Mesendoderm (in vitro differentiated cells): ENCODE measurements around the gene ITGB7.
"Not testable (repeated sequence)": the region's sequence is repeated elsewhere in the genome, so short reads cannot be mapped to it uniquely, and the experiment has no call there.

Experiments
- DNase-seq: peaks from one replicate; pipeline ENCODE4 v3.0.0; 2013
- H2AK5ac ChIP-seq: 2 replicates; pipeline ENCODE4 v1.6.1; 2013; ENCODE audit warnings: low read length, inconsistent platforms
- H2BK120ac ChIP-seq: 2 replicates; pipeline ENCODE4 v1.6.1; 2013; ENCODE audit warnings: low read depth, mild to moderate bottlenecking, low read length, moderate library complexity, mixed read lengths
- H2BK15ac ChIP-seq: replicated peaks from 2 replicates; pipeline ENCODE4 v1.6.1; 2013; ENCODE audit warnings: low read depth, mild to moderate bottlenecking, moderate library complexity
- H2BK5ac ChIP-seq: 2 replicates; pipeline ENCODE4 v1.6.1; 2013; ENCODE audit warnings: low read length, inconsistent platforms
- H3K18ac ChIP-seq: 2 replicates; pipeline ENCODE4 v1.6.1; 2013; ENCODE audit warnings: mild to moderate bottlenecking, low read length, mixed read lengths
- H3K23ac ChIP-seq: one replicate; pipeline ENCODE4 v1.6.1; 2013; ENCODE audit warnings: low read length
- H3K27ac ChIP-seq: 2 replicates; pipeline ENCODE4 v1.5.1; 2013; ENCODE audit warnings: low read depth, mild to moderate bottlenecking, inconsistent platforms, low read length, moderate library complexity
- H3K27me3 ChIP-seq: 2 replicates; pipeline ENCODE4 v1.6.1; 2013; ENCODE audit warnings: low read length, control low read depth, mild to moderate bottlenecking, inconsistent platforms; ENCODE audit not compliant: insufficient read depth, poor library complexity
- H3K36me3 ChIP-seq: 2 replicates; pipeline ENCODE4 v1.6.1; 2013; ENCODE audit warnings: low read length, inconsistent platforms; ENCODE audit not compliant: control insufficient read depth, insufficient read depth
- H3K4ac ChIP-seq: one replicate; pipeline ENCODE4 v1.6.1; 2013; ENCODE audit warnings: low read depth, mild to moderate bottlenecking, low read length, moderate library complexity
- H3K4me1 ChIP-seq: 2 replicates; pipeline ENCODE4 v1.6.1; 2013; ENCODE audit warnings: low read depth, low read length, inconsistent platforms; ENCODE audit not compliant: control insufficient read depth
- H3K4me2 ChIP-seq: 2 replicates; pipeline ENCODE4 v1.6.1; 2013; ENCODE audit warnings: low read length
- H3K4me3 ChIP-seq: 2 replicates; pipeline ENCODE4 v1.5.1; 2013; ENCODE audit warnings: mild to moderate bottlenecking, low read length
- H3K56ac ChIP-seq: one replicate; pipeline ENCODE4 v1.6.1; 2013; ENCODE audit warnings: low read length
- H3K79me1 ChIP-seq: 2 replicates; pipeline ENCODE4 v1.6.1; 2013; ENCODE audit warnings: low read length, inconsistent platforms
- H3K79me2 ChIP-seq: 2 replicates; pipeline ENCODE4 v1.6.1; 2013; ENCODE audit warnings: mild to moderate bottlenecking, low read length; ENCODE audit not compliant: control insufficient read depth, insufficient read depth
- H3K9ac ChIP-seq: 2 replicates; pipeline ENCODE4 v1.6.1; 2013; ENCODE audit warnings: low read length, inconsistent platforms
- H4K5ac ChIP-seq: one replicate; pipeline ENCODE4 v1.6.1; 2013; ENCODE audit warnings: low read length
- H4K8ac ChIP-seq: one replicate; pipeline ENCODE4 v1.6.1; 2013; ENCODE audit warnings: low read depth, mild to moderate bottlenecking, control low read depth, low read length, moderate library complexity
- WGBS: extraction: QIAGEN DNeasy Blood & Tissue Kit; methylation state at CpG from one replicate; pipeline ENCODE4 v1.1.7; 2013; ENCODE audit warnings: low lambda C conversion rate, missing lambda C conversion rate; ENCODE audit not compliant: insufficient coverage; ENCODE audit errors: extremely low coverage; 5-methylcytosine and 5-hydroxymethylcytosine counted together

ITGB7 gene

DNA sequence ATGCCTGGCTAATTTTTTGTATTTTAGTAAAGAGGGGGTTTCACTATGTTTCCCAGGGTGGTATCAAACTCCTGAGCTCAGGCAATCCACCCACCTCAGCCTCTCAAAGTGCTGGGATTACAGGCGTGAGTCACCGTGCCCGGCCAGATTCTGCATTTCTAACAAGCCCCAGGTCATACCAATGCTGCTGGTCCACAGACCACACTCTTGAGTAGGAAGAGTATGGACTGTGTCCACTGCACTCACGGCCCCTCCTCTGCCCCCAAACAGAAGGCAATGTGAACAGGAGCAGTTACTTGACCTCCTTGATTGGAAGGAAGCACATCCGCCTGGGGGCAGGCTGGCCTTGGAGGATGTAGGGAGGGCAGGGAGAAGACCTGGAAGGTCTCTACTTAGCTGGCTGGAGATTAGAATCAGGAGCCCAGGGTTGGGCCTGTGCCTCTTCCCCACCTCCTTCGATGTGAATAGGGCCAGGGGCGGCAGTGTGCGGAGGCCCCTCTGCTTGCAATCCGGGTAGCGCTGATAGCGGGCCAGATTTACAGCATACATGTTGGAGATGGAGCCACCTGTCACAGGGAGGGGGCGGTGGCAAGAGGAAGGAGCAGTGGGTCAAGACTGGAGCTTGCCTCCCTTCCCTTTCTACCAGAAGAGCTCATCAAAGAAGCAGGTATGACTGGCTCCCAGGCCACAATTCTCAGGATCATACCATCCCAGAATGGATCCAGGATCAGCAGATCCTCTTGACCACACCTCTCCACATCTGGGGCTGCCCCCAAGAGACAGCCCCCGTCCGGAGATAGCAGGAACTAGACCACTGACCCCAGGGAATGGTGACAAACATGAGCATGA, 36.0 kb downstream of the ITGB7 start:
- H3K4me2 ChIP-seq: no peak overlapping the region
- H3K18ac ChIP-seq: no peak overlapping the region
- H3K23ac ChIP-seq: no peak overlapping the region
- H3K4ac ChIP-seq: no peak overlapping the region
- H3K9ac ChIP-seq: no peak overlapping the region
- H4K8ac ChIP-seq: no peak overlapping the region
- no peaks in the 10 kb centered on the region for H3K27me3 ChIP-seq
- no peak for DNase-seq
- WGBS: no CpG with 5 or more reads among the region's 14 CpGs
- H3K36me3 ChIP-seq: no peaks in the 10 kb centered on the region
- H2BK5ac ChIP-seq: no peak overlapping the region
- no peak overlapping the region for H3K27ac ChIP-seq
- no peak overlapping the region for H3K4me3 ChIP-seq
- H4K5ac ChIP-seq: no peak overlapping the region
- no peak overlapping the region for H2BK120ac ChIP-seq
- H2BK15ac ChIP-seq: no peak overlapping the region
- no peaks in the 10 kb centered on the region for H3K79me1 ChIP-seq
- peaks cover 12% of the 10 kb centered on the region for H3K4me1 ChIP-seq
- H3K79me2 ChIP-seq: no peaks in the 10 kb centered on the region
- H3K56ac ChIP-seq: no peak overlapping the region
- no peak overlapping the region for H2AK5ac ChIP-seq

DNA sequence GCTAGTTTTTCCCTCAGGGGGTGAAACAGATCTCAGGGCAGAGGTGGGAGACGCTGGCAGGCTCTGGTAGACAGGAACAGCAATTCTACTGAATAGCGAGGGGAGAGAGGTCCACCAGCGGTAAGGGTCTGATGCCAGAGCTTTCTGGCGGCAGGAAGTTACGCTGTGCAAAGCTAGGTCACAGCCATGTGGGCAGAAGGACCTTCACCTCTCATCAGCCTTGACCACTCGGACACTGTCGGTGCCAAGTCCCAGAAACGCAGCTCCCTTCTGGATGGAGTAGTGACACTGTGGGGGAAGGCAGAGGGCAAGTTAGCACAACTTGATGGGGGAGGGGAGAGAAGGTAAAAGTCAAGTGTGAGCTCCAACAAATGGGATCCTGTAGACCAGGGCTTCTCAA, 36.8 kb downstream of the ITGB7 start:
- WGBS: no CpG with 5 or more reads among the region's 8 CpGs

DNA sequence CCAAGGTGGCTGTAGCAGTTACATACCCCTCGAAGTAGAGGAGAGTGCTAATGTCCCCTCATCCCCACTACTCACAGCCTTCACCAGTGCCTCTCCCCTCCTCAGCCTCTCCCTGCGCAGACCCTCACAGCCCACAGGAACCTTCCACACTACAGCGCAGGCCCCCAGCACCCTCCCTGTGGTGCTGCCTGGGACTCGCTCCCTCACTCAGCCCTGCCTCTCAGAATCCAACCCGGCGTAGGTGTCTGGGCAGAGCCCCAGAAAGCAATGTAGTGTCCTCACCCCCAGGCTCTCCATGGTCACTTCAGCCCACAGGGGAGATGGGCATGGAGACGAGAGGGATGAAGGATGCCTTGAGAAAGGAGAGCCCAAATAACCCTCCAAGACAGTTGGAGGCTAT, 37.4 kb downstream of the ITGB7 start:
- H3K27ac ChIP-seq: no peak overlapping the region
- no peak overlapping the region for H4K8ac ChIP-seq
- H3K56ac ChIP-seq: peak overlapping the region; percentile 34
- H3K4me3 ChIP-seq: no peak overlapping the region
- no peaks in the 10 kb centered on the region for H3K79me2 ChIP-seq
- H3K27me3 ChIP-seq: no peaks in the 10 kb centered on the region
- no peak overlapping the region for H3K18ac ChIP-seq
- H3K9ac ChIP-seq: no peak overlapping the region
- no CpG with 5 or more reads among the region's 7 CpGs for WGBS
- H2BK5ac ChIP-seq: no peak overlapping the region
- no peak overlapping the region for H3K4ac ChIP-seq
- no peaks in the 10 kb centered on the region for H3K79me1 ChIP-seq
- H2BK120ac ChIP-seq: no peak overlapping the region
- no peak overlapping the region for H3K23ac ChIP-seq
- no peak overlapping the region for H4K5ac ChIP-seq
- no peak overlapping the region for H3K4me2 ChIP-seq
- H2AK5ac ChIP-seq: no peak overlapping the region
- no peak overlapping the region for H2BK15ac ChIP-seq
- H3K4me1 ChIP-seq: peaks cover 5% of the 10 kb centered on the region
- DNase-seq: no peak
- no peaks in the 10 kb centered on the region for H3K36me3 ChIP-seq

More for the DNA sequence above, 36.8 kb downstream of the ITGB7 start:
- Histone ChIP-seq H3K27ac (no peak overlapping the region), H3K23ac (no peak overlapping the region), H3K4me3 (no peak overlapping the region), H3K4me2 (no peak overlapping the region), H2BK5ac (no peak overlapping the region), H3K56ac (peak overlapping the region; percentile 60), H3K27me3 (no peaks in the 10 kb centered on the region), H2BK120ac (no peak overlapping the region), H3K9ac (no peak overlapping the region), H4K5ac (no peak overlapping the region), H3K79me1 (no peaks in the 10 kb centered on the region), H3K18ac (no peak overlapping the region), H3K4ac (no peak overlapping the region), H3K36me3 (no peaks in the 10 kb centered on the region), H4K8ac (no peak overlapping the region), H3K4me1 (peaks cover 8% of the 10 kb centered on the region), H2BK15ac (no peak overlapping the region), H2AK5ac (no peak overlapping the region), H3K79me2 (no peaks in the 10 kb centered on the region)
- DNase-seq: no peak

DNA sequence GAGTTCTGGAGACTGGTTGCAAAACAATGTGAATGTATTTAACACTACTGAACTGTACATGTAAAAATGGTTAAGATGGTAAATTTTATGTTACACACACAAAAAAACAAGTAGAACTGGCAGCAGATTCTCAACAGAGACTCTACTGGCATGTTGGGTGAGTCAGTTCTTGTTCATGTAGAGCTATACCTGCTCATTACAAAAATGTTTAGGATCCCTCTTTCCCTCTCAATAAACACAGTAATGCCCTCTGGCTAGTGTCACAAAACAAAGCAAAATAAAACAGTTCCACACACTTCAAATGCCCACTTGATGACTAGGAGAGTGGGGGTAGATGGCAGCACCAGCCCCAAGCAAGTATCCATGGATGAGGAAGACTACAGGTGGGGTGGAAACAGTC, 40.2 kb downstream of the ITGB7 start:
- H2BK15ac ChIP-seq: no peak overlapping the region
- H3K18ac ChIP-seq: no peak overlapping the region
- no peak overlapping the region for H3K4me2 ChIP-seq
- no peak overlapping the region for H2BK120ac ChIP-seq
- no peaks in the 10 kb centered on the region for H3K36me3 ChIP-seq
- no peaks in the 10 kb centered on the region for H3K79me2 ChIP-seq
- H3K4me3 ChIP-seq: no peak overlapping the region
- DNase-seq: no peak
- H3K9ac ChIP-seq: no peak overlapping the region
- H3K79me1 ChIP-seq: no peaks in the 10 kb centered on the region
- H2BK5ac ChIP-seq: no peak overlapping the region
- H3K23ac ChIP-seq: no peak overlapping the region
- H4K8ac ChIP-seq: no peak overlapping the region
- no peak overlapping the region for H3K27ac ChIP-seq
- H3K4ac ChIP-seq: no peak overlapping the region
- no peak overlapping the region for H3K56ac ChIP-seq
- H2AK5ac ChIP-seq: no peak overlapping the region
- no peaks in the 10 kb centered on the region for H3K27me3 ChIP-seq
- H3K4me1 ChIP-seq: peaks cover 5% of the 10 kb centered on the region
- no peak overlapping the region for H4K5ac ChIP-seq

DNA sequence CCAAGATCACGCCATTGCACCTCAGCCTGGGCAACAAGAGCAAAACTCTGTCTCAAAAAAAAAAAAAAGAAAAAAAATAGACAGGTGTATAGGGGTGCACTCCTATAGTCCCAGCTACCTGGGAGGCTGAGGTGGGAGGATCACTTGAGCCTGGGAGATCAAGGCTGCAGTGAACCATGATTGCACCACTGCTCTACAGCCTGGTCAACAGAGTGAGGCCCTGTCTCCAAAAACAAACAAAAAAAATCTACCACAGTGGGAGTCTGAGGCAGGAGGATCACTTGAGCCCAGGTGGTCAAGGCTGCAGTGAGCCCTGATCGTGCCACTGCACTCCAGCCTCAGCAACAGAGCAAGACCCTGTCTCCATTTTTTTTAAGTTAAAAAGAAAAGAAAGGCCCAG, 44.0 kb downstream of the ITGB7 start:
- not testable (repeated sequence) for H3K4me2 ChIP-seq, H4K8ac ChIP-seq, H3K27ac ChIP-seq, H3K27me3 ChIP-seq, H3K56ac ChIP-seq, H2BK15ac ChIP-seq, H3K4me1 ChIP-seq, H3K79me1 ChIP-seq, H3K4me3 ChIP-seq, H2AK5ac ChIP-seq, H3K4ac ChIP-seq, H3K36me3 ChIP-seq, H3K23ac ChIP-seq, H3K79me2 ChIP-seq, H4K5ac ChIP-seq, H3K9ac ChIP-seq, H2BK5ac ChIP-seq, H2BK120ac ChIP-seq, DNase-seq, H3K18ac ChIP-seq
- WGBS: no CpG with 5 or more reads among the region's 2 CpGs
